Cardiac septum (tissue), 1 donor: ENCODE results near the gene DCBLD2. TPM values are rescaled to one million over a fixed set of nuclear protein-coding genes. Genes with fewer than 3 reads are reported as not detected.
"Not testable (repeated sequence)": the region's sequence is repeated elsewhere in the genome, so short reads cannot be mapped to it uniquely, and the experiment has no call there.

ENCODE experiments used
- DNase-seq: peaks from one replicate; pipeline ENCODE4 v3.0.0-alpha.2; 2020; ENCODE audit warnings: low spot score
- intact Hi-C: fragments of 100-400 bp; cut with DNase I; formaldehyde crosslinking; loops from one replicate; pipeline ENCODE4 v1.14.0; 2022
- total RNA-seq: library from RNA; stranded (reverse); fragmentation: NEBNext Ultra II Directional; extraction: Animal tissue kit (Norgen Biotek cat#: 25700); gene quantifications from one replicate; pipeline ENCODE4 v1.2.1, GENCODE V29; 2021
- donor health status: DM: no; HTN: no; CAD: no.

DCBLD2 gene
- total RNA-seq, 1 donor from 2014 or later: 67.7 TPM

GRCh38 chr3:98894791-98895576, 6.5 kb downstream of the DCBLD2 start:
- no peak for DNase-seq
- intact Hi-C loops: loop anchor here (10.0 kb wide), 1 partner anchor 160 kb away; no protein-coding TSS in a partner anchor

- intact Hi-C loops: loop anchor here (10.0 kb wide), 1 partner anchor 159 kb away; no protein-coding TSS in a partner anchor
- no peak for DNase-seq
These were observed 7.8 kb downstream of the DCBLD2 start for GRCh38 chr3:98893740-98894139.

GRCh38 chr3:98892263-98892662, 9.2 kb downstream of the DCBLD2 start:
- no peak for DNase-seq
- intact Hi-C loops: loop anchor here (10.0 kb wide), 1 partner anchor 157 kb away; no protein-coding TSS in a partner anchor

- no peak for DNase-seq
- intact Hi-C loops: loop anchor here (10.0 kb wide), 1 partner anchor 156 kb away; no protein-coding TSS in a partner anchor
These were observed 10.3 kb downstream of the DCBLD2 start for GRCh38 chr3:98890965-98891910.

GRCh38 chr3:98890181-98890835, 11.2 kb downstream of the DCBLD2 start:
- DNase-seq: no peak
- intact Hi-C loops: loop anchor here (10.0 kb wide), 1 partner anchor 156 kb away; no protein-coding TSS in a partner anchor

GRCh38 chr3:98887684-98888083, 13.8 kb downstream of the DCBLD2 start:
- no peak for DNase-seq
- intact Hi-C loops: no loop called here

- intact Hi-C loops: no loop called here
- DNase-seq: no peak
These were observed 15.0 kb downstream of the DCBLD2 start for GRCh38 chr3:98886525-98886924.

- DNase-seq: no peak
- intact Hi-C loops: no loop called here
These were observed 15.6 kb downstream of the DCBLD2 start for GRCh38 chr3:98885851-98886250.

- intact Hi-C loops: no loop called here
- DNase-seq: no peak
These were observed 16.7 kb downstream of the DCBLD2 start for GRCh38 chr3:98884675-98885371.

- intact Hi-C loops: not testable (repeated sequence)
These were observed 18.7 kb downstream of the DCBLD2 start for GRCh38 chr3:98882614-98883333.

GRCh38 chr3:98877132-98877531, 24.4 kb downstream of the DCBLD2 start:
- intact Hi-C loops: no loop called here

More at GRCh38 chr3:98882614-98883333, 18.7 kb downstream of the DCBLD2 start:
- DNase-seq: not testable (repeated sequence)

GRCh38 chr3:98875535-98875934, 26.0 kb downstream of the DCBLD2 start:
- no peak for DNase-seq
- intact Hi-C loops: no loop called here

More at GRCh38 chr3:98877132-98877531, 24.4 kb downstream of the DCBLD2 start:
- no peak for DNase-seq

- intact Hi-C loops: no loop called here
- DNase-seq: no peak
These were observed 26.8 kb downstream of the DCBLD2 start for GRCh38 chr3:98874602-98875249.

- intact Hi-C loops: no loop called here
- DNase-seq: no peak
These were observed 32.1 kb downstream of the DCBLD2 start for GRCh38 chr3:98869391-98869790.

GRCh38 chr3:98857971-98858370, 43.5 kb downstream of the DCBLD2 start:
- intact Hi-C loops, DNase-seq: not testable (repeated sequence)

- DNase-seq: not testable (repeated sequence)
These were observed 44.2 kb downstream of the DCBLD2 start for GRCh38 chr3:98857258-98857657.

GRCh38 chr3:98856724-98857123, 44.8 kb downstream of the DCBLD2 start:
- DNase-seq: no peak

More at GRCh38 chr3:98857258-98857657, 44.2 kb downstream of the DCBLD2 start:
- intact Hi-C loops: not testable (repeated sequence)

More at GRCh38 chr3:98856724-98857123, 44.8 kb downstream of the DCBLD2 start:
- intact Hi-C loops: no loop called here
